Kasumi-1 (cell line): ENCODE results near the gene CIZ1.
"Not testable (repeated sequence)": the region's sequence is repeated elsewhere in the genome, so short reads cannot be mapped to it uniquely, and the experiment has no call there.

Experiments used
- DNase-seq, 2 experiments: peaks; one replicate each; lab custom pipeline; 2025; lab: John Stamatoyannopoulos, UW

Gene CIZ1

DNA sequence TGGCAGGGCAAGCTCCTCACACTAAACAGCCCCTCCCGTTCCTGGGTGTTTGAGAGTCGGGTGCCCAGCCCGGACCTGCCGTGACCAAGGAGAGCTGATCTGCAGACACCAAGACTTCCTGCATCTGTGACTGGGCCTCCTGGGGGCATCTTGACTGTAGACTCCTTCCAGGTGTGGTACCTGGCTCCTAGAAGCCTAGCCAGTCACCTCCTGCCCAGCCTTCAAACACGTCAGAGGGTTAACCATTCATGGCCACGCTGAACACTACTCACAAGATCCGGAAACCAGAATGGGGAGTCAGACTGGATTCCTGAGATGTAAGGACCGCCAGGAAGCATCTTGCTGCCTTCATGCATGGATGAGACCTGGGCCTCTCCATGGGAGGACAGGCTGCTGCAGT, 45.8 kb downstream of the CIZ1 start:
- DNase-seq, result no peak

DNA sequence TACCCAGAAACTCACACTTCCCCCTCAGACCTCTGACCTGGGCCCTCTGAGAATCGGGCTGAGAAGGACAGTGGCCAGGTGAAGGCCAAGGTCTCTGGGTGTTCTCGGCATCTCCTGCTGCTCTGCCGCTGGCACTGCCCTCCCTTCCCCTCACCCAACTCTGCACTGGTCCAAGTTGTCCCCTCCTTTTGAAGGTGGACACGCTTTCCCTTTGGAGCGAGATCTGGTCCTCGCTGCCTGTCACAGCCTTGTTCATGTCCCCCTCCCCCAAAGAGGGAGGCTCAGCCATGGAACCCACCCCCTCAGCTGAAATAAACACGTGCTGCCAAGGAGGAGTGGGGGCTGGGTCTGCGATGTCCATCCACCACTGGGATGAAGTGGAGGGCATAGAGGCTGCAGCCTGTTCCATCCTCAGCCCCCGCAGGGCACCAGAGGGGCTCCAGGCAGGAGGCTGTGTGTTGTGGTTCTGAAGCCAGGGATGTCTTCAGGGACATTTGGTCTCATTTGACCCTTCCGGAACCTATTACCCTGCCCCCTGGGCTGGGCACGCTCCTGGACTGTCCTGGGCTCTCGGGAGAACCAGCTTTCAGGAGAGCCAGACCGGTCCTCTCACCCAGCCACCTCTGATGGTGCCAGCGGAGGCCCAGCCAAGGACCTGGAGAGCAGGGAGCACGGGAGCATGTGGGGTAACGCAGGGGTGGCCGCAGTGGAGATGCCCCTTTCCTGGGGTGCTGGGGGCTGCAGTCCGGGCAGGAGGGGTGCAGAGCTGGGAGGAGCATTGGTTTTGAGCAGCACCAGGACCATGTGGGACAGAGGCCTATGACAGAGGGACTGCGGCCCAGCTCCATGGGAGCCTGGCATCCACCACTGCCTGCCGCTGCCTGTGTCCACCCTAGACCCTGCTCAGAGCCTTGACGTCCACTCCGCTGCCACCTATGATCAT, 46.9 kb downstream of the CIZ1 start:
- DNase-seq, result no peak

DNA sequence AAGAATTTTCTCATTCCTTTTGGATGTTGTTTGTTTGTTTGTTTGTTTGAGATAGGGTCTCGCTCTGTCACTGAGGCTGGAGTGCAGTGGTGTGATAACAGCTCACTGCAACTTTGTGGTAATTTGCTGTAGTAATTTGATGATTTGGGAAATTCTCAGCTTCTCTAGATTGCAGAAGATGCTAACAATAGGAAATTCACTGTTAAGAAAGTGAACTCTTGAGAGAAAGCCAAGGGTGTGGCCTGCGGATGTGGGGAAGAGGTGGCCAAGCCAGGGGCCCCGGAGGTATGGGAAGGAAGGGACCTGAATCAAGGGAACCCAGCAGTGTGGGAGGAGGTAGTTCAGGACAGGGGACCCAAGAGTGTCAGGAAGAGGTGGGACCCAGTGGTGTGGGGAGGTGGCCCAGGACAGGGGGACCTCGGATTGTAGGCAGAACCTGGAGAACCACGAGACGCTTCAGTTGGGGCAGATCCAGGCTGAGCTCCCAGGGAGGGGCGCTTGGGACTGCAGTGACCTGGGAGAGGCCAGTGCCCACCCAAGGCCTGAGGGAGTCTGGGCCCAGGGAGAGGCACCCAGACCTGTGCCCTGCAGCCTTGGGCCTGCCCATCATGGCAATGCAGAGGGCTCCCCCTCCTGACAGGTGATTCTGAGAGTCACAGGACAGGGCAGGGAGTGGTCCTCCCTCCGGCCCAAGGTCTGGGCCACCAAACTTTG, 47.7 kb downstream of the CIZ1 start:
- no peak for DNase-seq

DNA sequence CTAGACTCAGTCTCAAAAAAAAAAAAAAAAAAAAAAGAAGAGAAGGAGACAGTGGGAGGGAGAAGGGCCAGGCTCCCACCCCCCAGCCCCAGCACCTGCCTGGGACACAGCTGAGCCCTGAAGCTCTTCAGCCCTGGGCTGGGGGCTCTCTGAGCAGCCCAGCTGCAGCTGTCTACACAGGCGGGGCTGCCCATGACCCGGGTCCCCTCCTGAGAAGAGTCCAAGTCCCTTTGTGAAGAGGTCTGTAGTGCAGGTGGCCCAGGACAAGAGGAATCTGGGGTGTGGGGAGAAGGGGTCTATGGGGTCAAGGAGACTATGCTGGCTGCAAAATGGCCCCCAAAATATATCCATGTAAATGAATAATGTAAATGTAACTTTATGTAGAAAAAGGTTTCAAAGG, 48.8 kb downstream of the CIZ1 start:
- no peak for DNase-seq

DNA sequence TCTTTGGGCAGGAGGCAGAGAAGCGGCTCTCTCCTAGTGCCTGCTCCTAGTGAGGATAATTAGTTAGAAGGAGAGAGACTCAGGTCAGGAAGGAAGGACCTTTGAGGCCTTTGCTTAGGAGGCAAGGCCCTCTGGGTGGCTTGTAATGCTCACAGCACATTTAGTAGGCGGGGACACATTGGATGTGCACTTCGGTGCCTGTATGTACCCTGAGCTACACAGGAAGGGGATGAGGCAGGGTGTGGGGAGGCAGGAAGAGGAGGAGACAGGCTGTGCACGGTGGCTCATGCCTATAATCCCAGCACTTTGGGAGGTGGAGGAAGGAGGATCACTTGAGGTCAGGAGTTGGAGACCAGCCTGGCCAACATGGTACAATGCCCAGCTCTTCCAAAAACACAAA, 49.3 kb downstream of the CIZ1 start:
- DNase-seq, result peak; percentile 5 to 26

DNA sequence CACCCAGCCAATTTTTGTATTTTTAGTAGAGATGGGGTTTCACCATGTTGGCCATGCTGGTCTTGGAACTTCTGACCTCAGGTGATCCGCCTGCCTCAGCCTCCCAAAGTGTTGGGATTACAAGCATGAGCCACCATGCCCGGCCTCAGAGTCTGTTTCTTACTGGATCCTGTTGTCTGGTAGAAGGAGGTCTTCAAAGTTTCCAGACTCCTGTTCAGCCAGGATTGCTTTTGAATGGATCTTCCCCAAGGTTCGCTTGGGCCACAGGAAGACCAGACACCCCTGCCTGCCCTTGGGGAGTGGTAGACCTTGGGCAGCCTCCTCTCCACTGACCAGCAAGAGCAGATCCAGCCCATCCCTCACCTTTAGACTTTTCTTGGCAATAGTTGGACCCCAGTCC, 49.8 kb downstream of the CIZ1 start:
- no peak for DNase-seq

DNA sequence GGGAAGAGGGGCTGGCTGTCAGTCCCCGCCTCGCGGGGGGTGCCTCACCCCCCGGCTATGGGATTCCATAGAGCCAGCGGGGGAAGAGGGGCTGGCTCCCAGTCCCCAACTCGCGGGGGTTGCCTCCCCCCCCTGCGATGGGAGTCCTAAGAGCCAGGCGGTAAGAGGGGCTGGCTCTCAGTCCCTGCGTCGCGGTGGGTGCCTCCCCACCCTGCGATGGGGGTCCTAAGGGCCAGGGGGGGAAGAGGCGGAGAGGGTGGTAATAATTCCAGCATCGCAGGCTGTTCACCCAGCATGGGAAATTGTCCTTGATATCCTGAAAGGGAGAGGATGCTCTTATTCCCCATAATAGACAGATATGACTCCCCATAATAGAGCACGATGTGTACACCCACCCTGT, 51.8 kb downstream of the CIZ1 start:
- DNase-seq, result no peak

DNA sequence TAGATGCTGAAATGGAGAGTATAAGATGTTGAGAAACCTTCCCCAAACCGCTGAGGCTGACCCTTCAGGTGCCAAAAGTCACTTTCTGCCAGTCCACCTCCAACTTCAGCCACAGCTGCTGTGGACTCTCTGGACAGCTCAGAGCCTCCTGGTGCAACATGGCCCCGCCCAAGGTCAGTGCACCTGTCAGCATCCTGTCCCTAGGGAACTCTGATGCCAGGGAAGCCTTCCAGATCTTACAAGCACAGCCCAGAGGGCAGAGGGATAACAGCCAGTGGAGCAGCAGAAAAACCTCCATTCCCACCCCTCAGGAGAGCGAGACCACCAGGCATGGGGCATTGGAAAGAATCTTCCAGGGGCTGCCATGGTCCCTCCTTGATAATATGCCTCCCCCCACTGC, 53.4 kb downstream of the CIZ1 start:
- no peak for DNase-seq

DNA sequence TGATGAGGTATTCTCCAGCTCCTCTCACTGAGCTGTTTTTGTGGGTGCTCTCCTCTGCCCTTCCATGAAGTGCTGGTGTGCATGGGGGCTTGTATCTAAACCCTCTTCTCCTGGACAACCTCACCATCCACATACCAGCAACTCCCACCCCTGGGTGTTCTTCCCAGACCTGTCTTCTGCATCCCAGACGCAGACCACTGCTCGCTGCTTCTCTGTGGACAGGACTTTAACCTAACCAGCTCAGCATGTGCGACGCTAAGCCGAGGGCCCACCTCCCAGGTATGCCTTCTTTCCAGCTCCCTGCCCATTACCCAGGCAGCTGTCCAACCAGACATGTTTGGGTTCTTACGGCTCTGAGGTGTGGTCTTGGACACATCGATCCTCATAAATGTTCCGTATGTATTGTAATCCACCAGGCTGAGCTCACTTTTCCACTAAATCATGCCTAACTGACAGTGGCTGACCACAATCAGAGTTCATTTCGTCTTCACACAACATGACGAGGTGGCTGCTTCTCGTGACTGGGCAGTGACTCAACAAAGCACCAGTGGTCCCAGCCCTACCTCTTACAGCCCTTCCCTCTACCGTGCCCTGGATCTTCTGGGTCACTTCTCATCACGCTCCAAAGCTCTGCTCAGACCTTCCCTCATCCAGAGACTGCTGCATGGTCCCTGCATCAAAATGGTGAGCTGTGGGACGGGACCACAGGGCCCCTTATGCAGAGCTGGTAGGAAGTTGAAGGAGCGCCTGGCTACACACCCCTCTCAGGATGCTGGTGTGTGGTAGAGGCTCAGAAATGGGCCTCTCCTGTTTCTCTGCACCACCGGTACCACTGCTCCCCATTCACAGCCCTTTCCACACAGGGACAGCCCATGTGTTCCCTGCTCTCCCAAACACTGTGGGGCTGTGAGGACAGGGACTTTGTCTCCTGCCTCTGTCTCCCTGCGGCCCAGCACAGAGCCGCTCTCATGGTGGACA, 54.3 kb downstream of the CIZ1 start:
- DNase-seq, result no peak

DNA sequence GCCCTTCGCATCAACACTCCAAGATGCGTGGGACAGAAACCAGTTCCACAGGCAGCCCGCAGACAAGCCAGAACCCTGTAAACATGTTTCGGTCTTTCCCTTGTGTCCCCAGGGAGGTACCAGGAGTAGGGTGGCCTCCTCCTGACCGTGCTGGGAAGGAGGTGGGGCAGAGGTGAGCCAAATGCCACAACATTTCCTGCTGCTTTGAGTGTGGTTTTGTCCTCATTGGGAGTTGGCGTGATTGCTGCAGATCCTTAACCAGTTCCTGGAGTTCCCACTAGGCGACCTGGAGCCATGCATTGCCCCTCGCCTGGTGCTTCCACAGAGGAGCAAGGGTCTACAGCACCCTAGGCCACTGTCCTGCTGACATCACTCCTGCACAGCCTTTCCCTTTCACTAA, 55.8 kb downstream of the CIZ1 start:
- not testable (repeated sequence) for DNase-seq

DNA sequence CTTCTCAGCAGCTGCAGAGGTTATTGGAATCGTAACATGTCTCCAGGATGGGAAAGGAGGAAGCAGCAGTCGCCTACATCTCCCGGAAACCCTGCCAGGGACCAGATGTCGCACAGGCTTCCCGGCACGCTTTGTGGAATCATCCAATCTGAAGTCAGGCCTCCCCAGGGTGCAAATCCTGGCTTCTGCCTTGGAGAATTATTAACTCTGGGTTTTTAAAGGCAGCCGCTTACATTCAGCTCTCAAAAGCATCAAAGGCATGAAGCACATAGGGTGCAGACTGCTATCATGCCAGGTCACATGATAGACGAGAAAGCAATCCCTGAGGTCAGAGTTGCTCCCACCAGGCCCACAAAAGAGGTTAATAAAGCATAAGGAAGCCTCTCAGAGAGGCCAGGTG, 59.2 kb downstream of the CIZ1 start:
- DNase-seq, result not testable (repeated sequence)

DNA sequence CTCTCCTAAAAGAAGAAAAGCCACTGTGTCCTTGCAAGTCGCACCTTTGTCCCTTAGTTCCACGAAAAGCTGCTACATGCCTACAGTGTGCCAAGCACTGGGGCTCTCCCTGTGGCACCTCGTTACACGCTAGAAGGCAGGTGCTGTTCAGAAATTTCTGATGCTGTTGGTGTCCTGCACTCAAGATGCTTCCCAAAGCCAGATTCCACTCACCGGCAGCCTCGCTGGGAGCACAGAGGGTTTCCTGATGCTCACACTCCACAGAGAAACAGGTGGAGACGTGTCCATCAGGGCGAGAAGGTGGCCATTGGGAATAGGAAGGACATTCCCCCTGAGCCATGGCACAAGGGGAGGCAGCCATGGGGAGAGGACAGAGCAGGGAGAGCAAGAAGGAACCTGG, 60.0 kb downstream of the CIZ1 start:
- DNase-seq, result not testable (repeated sequence)

DNA sequence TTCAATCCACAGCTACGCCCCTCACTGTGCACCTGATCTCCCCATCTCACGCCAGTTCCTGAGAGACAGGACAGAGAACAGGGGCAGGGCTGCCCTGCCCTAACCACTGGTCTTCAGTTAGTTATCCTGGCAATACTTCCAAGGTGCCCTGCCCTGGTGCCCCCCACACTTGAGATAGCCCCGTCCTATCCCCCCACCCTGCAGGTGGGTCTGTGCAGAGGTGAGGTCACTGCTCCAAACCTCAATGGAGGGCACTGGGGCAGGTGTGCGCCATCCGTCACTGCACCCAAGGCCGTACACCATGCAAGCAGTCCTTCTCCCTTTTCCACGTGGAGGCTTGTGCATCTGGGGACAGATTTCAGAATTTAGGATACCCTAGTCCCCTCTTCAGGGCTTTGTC, 60.7 kb downstream of the CIZ1 start:
- DNase-seq, result not testable (repeated sequence)

DNA sequence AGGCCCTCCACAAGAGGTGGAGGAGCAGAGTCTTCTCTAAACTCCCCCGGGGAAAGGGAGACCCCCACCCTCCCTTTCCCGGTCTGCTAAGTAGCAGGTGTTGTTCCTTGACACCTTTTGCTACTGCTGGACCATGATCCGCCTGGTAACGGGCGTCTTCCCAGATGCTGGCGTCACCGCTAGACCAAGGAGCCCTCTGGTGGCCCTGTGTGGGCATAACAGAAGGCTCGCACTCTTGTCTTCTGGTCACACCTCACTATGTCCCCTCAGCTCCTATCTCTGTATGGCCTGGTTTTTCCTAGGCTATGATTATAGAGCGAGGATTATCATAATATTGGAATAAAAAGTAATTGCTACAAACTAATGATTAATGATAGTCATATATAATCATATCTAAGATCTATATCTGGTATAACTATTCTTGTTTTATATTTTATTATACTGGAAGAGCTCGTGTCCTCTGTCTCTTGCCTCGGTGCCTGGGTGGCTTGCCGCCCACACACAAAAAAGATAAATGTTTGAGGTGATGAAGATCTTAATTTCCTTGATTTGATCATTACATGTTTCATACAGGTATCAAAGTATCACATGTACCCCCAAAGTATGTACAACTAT, 61.3 kb downstream of the CIZ1 start:
- not testable (repeated sequence) for DNase-seq

DNA sequence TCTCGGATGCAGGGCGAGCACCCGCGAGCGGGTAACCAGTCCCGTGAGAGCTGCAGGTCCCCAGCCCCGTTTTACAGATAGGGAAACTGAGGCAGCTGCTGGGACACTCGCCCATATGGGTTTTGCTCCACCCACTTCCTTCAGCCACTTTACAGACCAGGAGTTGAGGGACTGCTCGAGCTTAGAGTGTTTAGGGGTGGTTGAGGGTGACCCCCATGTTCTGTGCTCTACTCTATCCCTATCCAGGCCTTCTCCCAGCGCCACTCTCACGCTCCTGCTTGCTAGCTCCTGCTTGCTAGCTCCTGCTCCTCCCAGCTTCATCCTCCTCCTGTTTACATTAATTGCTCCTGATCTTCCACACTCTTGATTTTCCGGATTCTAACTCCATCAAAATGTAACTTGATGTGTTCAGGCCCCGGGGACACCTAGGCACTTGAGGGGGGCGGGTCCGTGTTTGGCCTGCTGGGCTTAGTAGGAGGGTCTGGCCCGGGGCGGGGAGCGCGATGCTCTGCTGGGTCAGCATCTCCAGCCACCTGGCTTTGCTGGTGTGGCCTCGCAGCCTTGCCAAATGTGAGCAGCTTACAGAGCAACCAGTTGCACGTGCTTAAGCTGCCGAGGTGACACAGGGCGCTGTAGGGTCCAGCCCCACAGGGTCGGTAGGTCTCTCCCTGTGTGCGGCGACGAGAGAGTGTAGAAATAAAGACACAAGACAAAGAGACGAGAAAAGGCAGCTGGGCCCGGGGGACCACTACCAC, 62.4 kb downstream of the CIZ1 start:
- DNase-seq, result no peak

DNA sequence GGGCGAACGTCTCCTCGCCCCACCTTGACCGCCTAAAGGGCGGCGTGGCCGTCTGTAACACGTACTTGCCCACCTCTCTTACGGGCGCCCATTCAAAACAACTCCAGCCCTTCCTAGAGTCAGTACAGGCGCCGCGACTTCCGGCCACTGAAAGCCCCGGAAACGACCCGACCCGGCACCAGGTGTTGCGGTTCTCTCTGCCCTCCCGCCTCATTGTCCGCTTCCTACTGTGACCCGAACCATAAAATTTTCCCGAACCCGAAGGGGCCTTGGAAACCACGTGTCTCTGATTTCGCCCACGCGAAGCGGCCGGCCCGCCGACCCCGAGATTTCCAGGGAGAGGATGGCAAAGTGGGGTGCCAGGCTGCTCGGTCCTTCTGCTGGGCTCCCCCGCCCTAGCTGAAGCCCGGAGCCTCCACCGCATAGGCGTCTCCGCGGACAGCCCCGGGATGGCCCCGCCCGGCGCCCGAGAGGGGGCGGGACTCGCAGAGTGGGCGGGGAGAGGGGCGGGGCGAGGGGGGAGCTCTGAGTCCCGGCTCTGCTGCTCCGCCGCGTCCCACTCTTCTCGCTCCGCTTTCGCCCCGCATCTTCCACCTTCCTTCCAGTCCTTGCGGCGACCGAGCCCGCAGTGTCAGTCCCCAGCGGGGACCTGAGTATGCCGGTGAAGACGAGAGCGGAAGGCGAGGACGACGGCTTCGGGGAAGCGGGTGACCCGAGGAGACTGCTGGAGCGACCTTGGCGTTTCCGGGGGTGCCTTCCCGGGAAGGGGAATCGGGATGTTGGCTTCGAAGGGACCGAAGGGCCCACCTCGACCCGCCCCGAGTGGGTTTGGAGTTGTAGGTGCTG, 63.2 kb downstream of the CIZ1 start:
- peak; percentile 76 to 86 for DNase-seq

DNA sequence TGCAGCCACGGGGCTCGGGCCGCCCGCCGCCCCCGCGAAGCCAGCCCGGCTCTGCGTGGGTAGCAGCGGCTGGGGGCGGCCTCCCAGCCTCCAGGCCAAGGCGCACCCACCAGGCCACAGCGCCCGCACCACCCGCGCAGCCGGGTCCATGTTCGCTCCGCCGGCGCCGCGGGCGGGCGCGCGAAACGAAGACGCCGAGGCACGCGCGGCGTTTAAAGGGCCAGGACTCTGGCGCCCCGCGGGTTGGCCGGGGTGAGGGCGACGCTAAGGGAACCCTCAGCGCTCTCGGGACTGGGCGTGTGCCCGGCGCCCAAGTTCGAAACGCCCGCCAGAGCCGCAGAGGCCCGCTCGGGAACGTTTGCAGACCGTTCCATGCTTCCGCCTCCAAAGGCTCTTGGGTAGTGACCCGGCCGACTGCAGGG, 63.8 kb downstream of the CIZ1 start, which contains the start of gene PTGES2:
TSS of gene PTGES2 (minus strand) at position 162 of the 422 bp plus-strand sequence. CDS start at position 150, 12 bp downstream.
- peak; percentile 42 to 69 for DNase-seq

DNA sequence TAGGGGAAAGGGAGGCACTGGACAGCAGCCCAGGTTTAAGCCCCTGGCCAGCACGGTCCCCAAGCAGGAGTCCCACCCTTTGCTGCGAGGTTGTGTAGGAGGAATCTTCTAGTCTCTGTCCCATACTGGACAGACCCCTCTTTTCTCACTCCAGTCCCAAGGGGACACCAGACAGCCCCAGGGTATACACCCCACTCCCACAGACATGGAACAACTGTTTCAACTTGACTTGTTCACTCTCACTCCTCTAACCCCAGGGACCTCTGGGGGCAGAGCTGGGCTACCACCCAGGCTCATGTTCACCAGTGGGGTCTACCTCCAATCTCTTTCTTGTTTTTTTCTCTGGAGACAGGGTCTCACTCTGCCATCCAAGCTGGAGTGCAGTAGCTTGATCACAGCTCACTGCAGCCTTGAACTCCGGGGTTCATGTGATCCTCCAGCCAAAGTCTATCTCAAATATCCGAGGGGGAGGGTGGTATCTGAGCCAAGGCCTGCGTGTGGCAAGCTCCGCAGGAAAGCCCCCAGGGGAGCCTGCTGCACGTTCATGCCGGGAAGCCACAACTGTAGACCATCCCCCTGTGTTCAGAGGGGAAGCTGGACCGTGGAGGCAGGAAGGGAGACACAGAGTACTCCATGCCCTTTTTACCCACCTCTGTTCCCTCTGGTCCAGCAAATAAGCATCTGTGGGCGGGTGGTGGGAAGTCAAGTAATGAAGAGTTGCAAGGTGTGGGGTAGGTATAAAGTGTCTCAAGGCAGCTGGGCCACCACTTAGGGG, 65.6 kb downstream of the CIZ1 start:
- no peak for DNase-seq
